Raji (cell line): ENCODE results near the gene PDHB.
A peak's percentile ranks its signal among the peaks of the same experiment; 100 is the strongest.

Experiments used
- POLR2A ChIP-seq: IDR thresholded peaks from 2 replicates; pipeline ENCODE4 v1.6.1; 2011; ENCODE audit warnings: low read depth, low read length, control low read depth; ENCODE audit not compliant: insufficient read depth

The PDHB gene

GRCh38 chr3:58433400-58434167 is at the start of gene PDHB:
Gene PDHB, minus strand, starts transcription at chr3:58433832. Its CDS starts 23 bp downstream, at chr3:58433809.
- TF ChIP-seq POLR2A, result peak; percentile 93

- TF ChIP-seq POLR2A, result no peak
Measured at GRCh38 chr3:58482917-58483636, 49.4 kb upstream of the PDHB start.

GRCh38 chr3:58480309-58480708 is 46.7 kb upstream of the PDHB start:
- TF ChIP-seq POLR2A, result no peak

- TF ChIP-seq POLR2A, result no peak
Measured at GRCh38 chr3:58478781-58479180, 45.1 kb upstream of the PDHB start.

- no peak for TF ChIP-seq POLR2A
Measured at GRCh38 chr3:58474967-58475578, 41.4 kb upstream of the PDHB start.

- no peak for TF ChIP-seq POLR2A
Measured at GRCh38 chr3:58474348-58474911, 40.8 kb upstream of the PDHB start.

- TF ChIP-seq POLR2A, result no peak
Measured at GRCh38 chr3:58473275-58473674, 39.6 kb upstream of the PDHB start.

- no peak for TF ChIP-seq POLR2A
Measured at GRCh38 chr3:58471025-58471887, 37.6 kb upstream of the PDHB start.

GRCh38 chr3:58470363-58471024 is 36.9 kb upstream of the PDHB start:
- TF ChIP-seq POLR2A, result no peak

GRCh38 chr3:58469096-58469495 is 35.5 kb upstream of the PDHB start:
- no peak for TF ChIP-seq POLR2A

- no peak for TF ChIP-seq POLR2A
Measured at GRCh38 chr3:58466899-58467563, 33.4 kb upstream of the PDHB start.

- no peak for TF ChIP-seq POLR2A
Measured at GRCh38 chr3:58464866-58465265, 31.2 kb upstream of the PDHB start.

- TF ChIP-seq POLR2A, result no peak
Measured at GRCh38 chr3:58463942-58464271, 30.3 kb upstream of the PDHB start.

- TF ChIP-seq POLR2A, result no peak
Measured at GRCh38 chr3:58463181-58463941, 29.7 kb upstream of the PDHB start.

GRCh38 chr3:58462829-58463180 is 29.2 kb upstream of the PDHB start:
- no peak for TF ChIP-seq POLR2A
